SU-DHL-6 (cell line): ENCODE results near the gene ANTXR1.

ENCODE experiments used
- CTCF ChIP-seq: fragments of 200-600 bp; sonication (generic); IDR thresholded peaks from one replicate; pipeline ENCODE4 v1.5.1; 2017; ENCODE audit warnings: antibody characterized with exemption, mild to moderate bottlenecking, low read length, moderate library complexity; ENCODE audit not compliant: insufficient read depth, poor library complexity, severe bottlenecking
- EZH2phosphoT487 ChIP-seq: fragments of 200-600 bp; sonication (generic), shearing (Covaris generic); conservative IDR thresholded peaks from 2 replicates; pipeline ENCODE4 v1.6.1; 2018; ENCODE audit warnings: mild to moderate bottlenecking, antibody characterized with exemption, low read length, moderate library complexity, mixed read lengths

GRCh38 chr2:69067866-69068265 lies 54.9 kb downstream of the ANTXR1 start:
- TF ChIP-seq CTCF, result no peak
- TF ChIP-seq EZH2phosphoT487, result no peak
